ENCODE results near the gene MTM1. TPM values are rescaled to one million over a fixed set of nuclear protein-coding genes. Genes with fewer than 3 reads are reported as not detected.

The MTM1 gene
- total RNA-seq, 2 experiments from 2014 or later: 38.6 to 40.3 TPM

DNA sequence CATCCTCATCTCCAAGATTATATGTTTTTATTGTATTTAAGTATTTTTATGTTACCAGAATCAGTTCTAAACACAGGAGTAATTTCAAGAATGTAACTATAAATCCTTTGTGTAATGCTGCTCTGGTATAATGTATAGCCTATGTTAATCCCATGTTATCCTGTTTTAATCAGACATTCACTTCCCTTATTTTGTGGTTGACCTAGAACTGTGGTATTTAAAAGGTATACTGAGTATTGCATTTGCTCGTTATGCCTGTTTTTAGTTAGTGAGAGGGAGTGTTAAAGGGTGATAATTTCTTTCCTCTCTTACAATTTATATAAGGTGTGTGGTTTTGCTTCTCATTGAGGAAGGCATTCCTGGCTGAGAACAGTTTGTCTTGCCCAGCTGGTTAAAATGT, 26.2 kb downstream of the MTM1 start:
- peaks cover 4% of the 10 kb centered on the region for H3K4me1 Mint-ChIP-seq
- no peak overlapping the region for H3K4me3 Mint-ChIP-seq
- no peak overlapping the region for H3K27ac Mint-ChIP-seq
- H3K36me3 Mint-ChIP-seq: peaks cover 17% of the 10 kb centered on the region
- no peaks in the 10 kb centered on the region for H3K27me3 Mint-ChIP-seq
- no peak for ATAC-seq
- H3K9me3 Mint-ChIP-seq (ENCODE audit: low read depth): no peaks in the 10 kb centered on the region
- DNase-seq: no peak
- CTCF ChIA-PET: no interaction called here

DNA sequence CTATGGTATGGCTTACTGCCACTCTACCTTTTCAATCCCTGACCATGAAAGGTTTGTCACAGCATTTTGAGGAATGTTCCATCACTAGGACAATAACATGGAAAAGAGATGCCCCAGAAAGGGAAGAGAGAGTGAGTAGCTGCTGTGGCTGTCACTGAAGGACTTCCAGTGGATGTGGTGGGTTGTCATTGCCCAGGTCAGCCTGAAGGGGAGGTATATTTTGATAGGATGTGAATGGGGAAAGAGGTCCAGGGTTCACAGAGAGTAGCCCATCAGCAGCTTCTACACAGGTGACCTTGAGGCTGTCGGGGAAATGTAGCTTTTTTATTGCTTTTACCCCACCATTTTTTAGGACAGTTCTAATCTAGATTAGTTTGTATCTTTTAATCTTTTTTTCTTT, 30.8 kb downstream of the MTM1 start:
- H3K27me3 Mint-ChIP-seq: no peaks in the 10 kb centered on the region
- CTCF ChIA-PET: interaction anchor here (1.3 to 1.5 kb wide), 3 partner anchors 9 to 12 kb away, joined by 3 to 4 read pairs (median 4); no protein-coding TSS in a partner anchor

GRCh38 chrX:150602296-150602695, 33.9 kb downstream of the MTM1 start:
- Mint-ChIP-seq H3K4me3 (no peak overlapping the region), H3K27ac (peak overlapping the region; percentile 10), H3K27me3 (no peaks in the 10 kb centered on the region), H3K9me3 (ENCODE audit: low read depth) (no peaks in the 10 kb centered on the region), H3K4me1 (peaks cover 26% of the 10 kb centered on the region), H3K36me3 (peaks cover 57% of the 10 kb centered on the region)
- ATAC-seq (peak; percentile 66), DNase-seq (peak; percentile 40)
- CTCF ChIA-PET: no interaction called here

More for the DNA sequence above, 30.8 kb downstream of the MTM1 start:
- no peak overlapping the region for H3K27ac Mint-ChIP-seq
- DNase-seq (no peak), ATAC-seq (no peak)
- H3K36me3 Mint-ChIP-seq: peaks cover 50% of the 10 kb centered on the region
- H3K9me3 Mint-ChIP-seq (ENCODE audit: low read depth): no peaks in the 10 kb centered on the region
- no peak overlapping the region for H3K4me3 Mint-ChIP-seq
- peaks cover 28% of the 10 kb centered on the region for H3K4me1 Mint-ChIP-seq

DNA sequence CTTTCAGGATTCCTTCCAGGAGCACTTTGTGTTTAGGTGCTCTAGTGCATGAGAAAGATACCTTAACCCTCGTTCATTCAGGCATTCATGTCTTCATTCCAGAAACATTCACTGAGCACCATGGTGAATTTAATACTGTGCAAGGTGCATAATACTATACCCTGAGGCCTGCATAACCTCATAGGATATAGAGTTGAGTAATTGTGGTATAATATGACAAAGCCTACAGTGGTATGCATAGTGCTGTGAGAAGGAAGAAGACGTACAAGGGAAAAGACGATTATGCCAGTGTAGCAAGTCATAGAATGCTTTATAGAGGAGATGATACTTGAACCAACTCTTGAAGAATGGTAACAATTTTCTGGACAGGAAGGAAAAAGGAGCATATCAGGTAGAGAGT, 34.3 kb downstream of the MTM1 start:
- Mint-ChIP-seq H3K27ac (no peak overlapping the region), H3K9me3 (ENCODE audit: low read depth) (no peaks in the 10 kb centered on the region), H3K4me1 (peaks cover 30% of the 10 kb centered on the region), H3K4me3 (no peak overlapping the region), H3K36me3 (peaks cover 62% of the 10 kb centered on the region), H3K27me3 (no peaks in the 10 kb centered on the region)
- peak; percentile 83 for ATAC-seq
- no peak for DNase-seq
- CTCF ChIA-PET: no interaction called here

GRCh38 chrX:150605603-150606002, 37.2 kb downstream of the MTM1 start:
- peaks cover 55% of the 10 kb centered on the region for H3K36me3 Mint-ChIP-seq
- H3K4me1 Mint-ChIP-seq: peaks cover 33% of the 10 kb centered on the region
- CTCF ChIA-PET: interaction anchor here (1.3 kb wide), 1 partner anchor 18 kb away, joined by 3 read pairs; no protein-coding TSS in a partner anchor

DNA sequence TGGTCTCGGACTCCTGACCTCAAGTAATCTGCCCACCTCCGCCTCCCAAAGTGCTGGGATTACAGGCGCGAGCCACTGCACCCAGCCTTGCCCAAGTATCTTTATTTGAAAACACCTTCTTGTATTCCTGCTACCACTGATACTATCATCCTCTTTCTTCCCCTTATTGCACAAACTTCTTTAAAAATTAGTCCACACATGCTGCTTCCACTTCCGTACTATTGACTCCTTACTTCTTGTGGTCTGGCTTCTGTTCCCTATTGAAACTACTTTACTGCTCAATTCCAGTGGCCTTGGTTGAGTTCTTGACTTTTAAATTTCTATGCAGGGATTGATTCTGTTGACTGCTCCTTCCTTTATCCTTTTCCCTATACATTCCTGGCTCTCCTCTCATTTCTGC, 38.8 kb downstream of the MTM1 start:
- Mint-ChIP-seq H3K9me3 (ENCODE audit: low read depth) (no peaks in the 10 kb centered on the region), H3K27ac (no peak overlapping the region), H3K4me3 (no peak overlapping the region), H3K27me3 (no peaks in the 10 kb centered on the region), H3K36me3 (peaks cover 43% of the 10 kb centered on the region), H3K4me1 (peaks cover 22% of the 10 kb centered on the region)
- ATAC-seq (no peak), DNase-seq (no peak)
- CTCF ChIA-PET: no interaction called here

More at GRCh38 chrX:150605603-150606002, 37.2 kb downstream of the MTM1 start:
- ATAC-seq: no peak
- DNase-seq: no peak
- no peak overlapping the region for H3K27ac Mint-ChIP-seq
- H3K4me3 Mint-ChIP-seq: no peak overlapping the region
- no peaks in the 10 kb centered on the region for H3K27me3 Mint-ChIP-seq
- no peaks in the 10 kb centered on the region for H3K9me3 Mint-ChIP-seq (ENCODE audit: low read depth)

DNA sequence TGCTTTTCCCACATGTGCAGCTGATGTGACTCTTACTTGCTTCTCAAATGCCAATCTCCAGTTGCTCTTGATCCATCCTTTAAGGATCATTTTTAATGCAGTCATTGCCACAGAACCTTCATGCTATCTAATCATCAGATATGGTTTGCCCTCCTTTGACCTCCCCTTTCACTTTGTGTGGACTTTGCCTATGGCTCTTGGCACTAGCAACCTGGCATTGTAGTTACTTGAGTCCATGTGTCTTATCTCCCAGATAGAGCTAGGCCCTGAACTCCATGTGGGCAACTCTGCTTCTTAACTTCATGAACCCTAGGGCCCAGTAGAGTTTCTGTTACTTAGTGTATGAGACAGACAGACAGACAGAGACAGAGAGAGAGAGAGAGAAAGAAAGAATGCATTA, 41.6 kb downstream of the MTM1 start:
- Mint-ChIP-seq H3K9me3 (ENCODE audit: low read depth) (no peaks in the 10 kb centered on the region), H3K4me3 (no peak overlapping the region), H3K27me3 (no peaks in the 10 kb centered on the region), H3K27ac (no peak overlapping the region), H3K36me3 (peaks cover 32% of the 10 kb centered on the region), H3K4me1 (peaks cover 7% of the 10 kb centered on the region)
- CTCF ChIA-PET: no interaction called here
- DNase-seq: no peak
- ATAC-seq: no peak

DNA sequence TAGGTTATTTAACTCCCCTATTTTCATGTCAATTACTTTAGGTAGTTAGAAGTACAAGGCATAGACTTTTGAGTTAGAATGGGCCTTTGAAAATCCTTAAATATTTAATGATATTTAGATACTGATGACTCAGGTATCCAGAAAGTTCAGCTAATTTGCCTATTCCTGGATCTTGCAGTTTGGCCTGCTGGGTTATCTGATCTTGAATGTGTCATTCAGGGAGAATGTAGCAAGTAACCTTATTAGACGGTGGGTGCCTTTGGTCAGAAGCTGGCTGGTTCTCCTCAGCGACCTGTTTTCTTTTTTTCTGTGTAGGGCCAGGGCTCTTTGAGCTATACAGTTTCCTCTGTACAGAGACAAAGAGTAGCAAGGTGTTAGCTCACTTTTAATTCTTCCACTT, 42.0 kb downstream of the MTM1 start:
- Mint-ChIP-seq H3K36me3 (peaks cover 34% of the 10 kb centered on the region), H3K4me3 (no peak overlapping the region), H3K9me3 (ENCODE audit: low read depth) (no peaks in the 10 kb centered on the region), H3K27ac (no peak overlapping the region), H3K27me3 (no peaks in the 10 kb centered on the region), H3K4me1 (peaks cover 7% of the 10 kb centered on the region)
- DNase-seq (no peak), ATAC-seq (no peak)
- CTCF ChIA-PET: no interaction called here

DNA sequence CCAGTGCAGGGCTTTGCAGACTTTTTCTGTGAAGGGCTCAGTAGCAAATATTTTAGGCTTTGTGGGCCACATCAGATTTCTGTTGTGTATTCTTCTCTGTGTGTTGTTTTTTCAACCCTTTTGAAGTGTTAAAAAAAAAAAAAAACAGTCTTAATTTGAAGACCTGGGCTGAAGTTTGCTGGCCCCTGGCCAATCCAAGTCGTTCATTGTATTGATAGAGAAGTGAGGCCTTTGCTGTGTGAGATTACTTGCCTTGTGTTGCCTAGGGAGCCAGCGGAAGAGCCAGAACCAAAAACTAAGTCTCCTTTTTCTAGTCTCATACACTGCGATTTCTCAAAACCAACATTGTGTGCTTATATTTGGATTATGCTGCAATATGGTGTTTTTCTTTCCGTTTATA, 46.9 kb downstream of the MTM1 start:
- no peak overlapping the region for H3K4me3 Mint-ChIP-seq
- no peak overlapping the region for H3K27ac Mint-ChIP-seq
- H3K36me3 Mint-ChIP-seq: peaks cover 40% of the 10 kb centered on the region
- DNase-seq (no peak), ATAC-seq (no peak)
- H3K27me3 Mint-ChIP-seq: no peaks in the 10 kb centered on the region
- no peaks in the 10 kb centered on the region for H3K4me1 Mint-ChIP-seq
- H3K9me3 Mint-ChIP-seq (ENCODE audit: low read depth): no peaks in the 10 kb centered on the region
- CTCF ChIA-PET: no interaction called here

DNA sequence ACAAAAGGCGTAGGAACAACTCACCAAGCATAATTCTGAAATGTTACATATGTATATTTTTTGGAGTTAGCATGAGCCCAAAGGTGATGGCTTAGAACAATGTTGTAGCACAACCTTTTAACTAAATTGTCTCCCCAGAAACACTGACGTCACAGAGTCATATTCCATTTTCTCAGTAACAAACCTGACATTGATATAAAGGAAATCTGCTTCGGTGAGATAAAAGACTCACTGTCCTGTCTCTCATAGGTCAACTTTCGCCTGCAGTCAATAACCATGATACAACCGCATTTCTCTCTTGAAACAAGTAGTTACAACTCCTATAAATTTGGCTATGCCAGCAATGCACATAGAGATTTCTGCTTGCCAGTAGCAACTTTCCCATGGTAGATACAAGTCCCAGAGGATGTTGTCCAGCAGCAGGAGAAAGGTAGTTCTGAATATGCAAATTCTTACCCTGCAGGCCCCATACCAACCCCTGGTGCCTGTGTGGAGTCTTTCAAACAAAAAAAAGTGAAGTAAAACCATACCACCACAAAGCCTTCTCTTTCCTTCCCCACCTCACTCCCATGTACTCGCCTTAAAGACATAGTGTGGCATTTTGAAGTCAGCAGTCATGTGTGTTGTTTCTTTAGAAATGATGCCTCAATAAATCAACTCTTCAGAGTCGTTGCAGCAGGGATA, 47.9 kb downstream of the MTM1 start:
- peaks cover 2% of the 10 kb centered on the region for H3K4me1 Mint-ChIP-seq
- no peak overlapping the region for H3K27ac Mint-ChIP-seq
- peaks cover 46% of the 10 kb centered on the region for H3K36me3 Mint-ChIP-seq
- no peak overlapping the region for H3K4me3 Mint-ChIP-seq
- ATAC-seq (no peak), DNase-seq (no peak)
- no peaks in the 10 kb centered on the region for H3K27me3 Mint-ChIP-seq
- CTCF ChIA-PET: no interaction called here
- H3K9me3 Mint-ChIP-seq (ENCODE audit: low read depth): no peaks in the 10 kb centered on the region

GRCh38 chrX:150616863-150617198, 48.4 kb downstream of the MTM1 start:
- Mint-ChIP-seq H3K4me1 (peaks cover 4% of the 10 kb centered on the region), H3K36me3 (peaks cover 48% of the 10 kb centered on the region), H3K27ac (no peak overlapping the region), H3K4me3 (no peak overlapping the region), H3K9me3 (ENCODE audit: low read depth) (no peaks in the 10 kb centered on the region), H3K27me3 (no peaks in the 10 kb centered on the region)
- ATAC-seq (no peak), DNase-seq (no peak)
- CTCF ChIA-PET: no interaction called here

DNA sequence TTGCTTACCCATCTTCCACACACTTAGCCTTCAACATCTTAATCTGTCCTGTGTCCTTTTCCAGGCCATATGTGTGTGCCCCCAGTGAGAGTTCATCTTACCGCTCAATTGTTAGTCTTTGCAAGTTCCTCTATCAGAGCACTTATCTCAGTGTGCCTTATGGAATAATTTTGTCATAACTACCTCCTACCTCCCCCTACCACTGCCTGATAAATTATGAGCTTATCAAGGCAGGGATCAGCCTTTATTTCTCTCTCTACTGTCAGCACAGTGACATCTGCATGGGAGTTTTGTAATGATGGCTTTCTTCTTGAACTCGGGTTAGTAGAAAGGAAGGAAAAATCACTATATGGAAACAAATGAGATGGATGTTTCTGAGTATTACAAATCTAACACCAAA, 53.2 kb downstream of the MTM1 start:
- H3K4me3 Mint-ChIP-seq: no peak overlapping the region
- CTCF ChIA-PET: no interaction called here
- ATAC-seq (no peak), DNase-seq (no peak)
- no peaks in the 10 kb centered on the region for H3K9me3 Mint-ChIP-seq (ENCODE audit: low read depth)
- H3K27me3 Mint-ChIP-seq: no peaks in the 10 kb centered on the region
- H3K27ac Mint-ChIP-seq: no peak overlapping the region
- peaks cover 49% of the 10 kb centered on the region for H3K36me3 Mint-ChIP-seq
- peaks cover 4% of the 10 kb centered on the region for H3K4me1 Mint-ChIP-seq

GRCh38 chrX:150623583-150623982, 55.2 kb downstream of the MTM1 start:
- H3K27me3 Mint-ChIP-seq: no peaks in the 10 kb centered on the region
- H3K27ac Mint-ChIP-seq: no peak overlapping the region
- no peak for DNase-seq
- CTCF ChIA-PET: no interaction called here
- peaks cover 7% of the 10 kb centered on the region for H3K4me1 Mint-ChIP-seq
- peaks cover 52% of the 10 kb centered on the region for H3K36me3 Mint-ChIP-seq
- no peak for ATAC-seq
- no peaks in the 10 kb centered on the region for H3K9me3 Mint-ChIP-seq (ENCODE audit: low read depth)
- H3K4me3 Mint-ChIP-seq: no peak overlapping the region

GRCh38 chrX:150625097-150625496, 56.7 kb downstream of the MTM1 start:
- peaks cover 7% of the 10 kb centered on the region for H3K4me1 Mint-ChIP-seq
- no peak overlapping the region for H3K4me3 Mint-ChIP-seq
- no peaks in the 10 kb centered on the region for H3K9me3 Mint-ChIP-seq (ENCODE audit: low read depth)
- H3K27ac Mint-ChIP-seq: no peak overlapping the region
- H3K27me3 Mint-ChIP-seq: no peaks in the 10 kb centered on the region
- CTCF ChIA-PET: interaction anchor here (0.9 kb wide), 1 partner anchor 260 kb away, joined by 3 read pairs; no protein-coding TSS in a partner anchor
- peaks cover 53% of the 10 kb centered on the region for H3K36me3 Mint-ChIP-seq
- no peak for ATAC-seq
- no peak for DNase-seq

Measured in activated CD8-positive, alpha-beta memory T cell treated with anti-CD3 and anti-CD28 coated beads, Interleukin-2, amount 10 ng/mL, durations not matched to agents 7 days and 5 days (primary cell).